Neural cell (in vitro differentiated cells): ENCODE measurements around the gene LRCH1.

ENCODE experiments used
- CTCF ChIP-seq: fragments of 450-650 bp; IDR thresholded peaks from 2 replicates; pipeline ENCODE4 v1.5.1; 2014; ENCODE audit warnings: antibody characterized with exemption, mild to moderate bottlenecking, moderate library complexity; ENCODE audit not compliant: poor library complexity, severe bottlenecking
- TAF1 ChIP-seq: IDR thresholded peaks from 2 replicates; pipeline ENCODE4 v1.6.1; 2012; ENCODE audit warnings: low read depth

DNA sequence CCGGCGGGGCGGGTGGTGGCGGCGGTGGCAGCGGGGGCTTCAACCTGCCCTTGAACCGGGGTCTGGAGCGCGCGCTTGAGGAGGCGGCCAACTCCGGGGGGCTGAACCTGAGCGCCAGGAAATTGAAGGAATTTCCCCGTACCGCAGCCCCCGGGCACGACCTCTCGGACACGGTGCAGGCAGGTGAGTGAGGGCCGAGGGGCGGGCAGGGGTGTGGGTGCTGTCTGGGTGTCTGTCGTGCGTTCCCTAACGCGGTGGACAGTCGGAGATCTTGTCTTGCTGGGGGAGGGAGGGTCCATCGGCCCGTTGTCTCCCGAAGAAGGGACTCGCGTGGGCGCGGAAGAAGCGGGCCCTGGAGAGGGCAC lies 533 bp downstream of the LRCH1 start:
- no peak for TF ChIP-seq CTCF
- no peak for TF ChIP-seq TAF1
